GM10266 (cell line): Measurements from ENCODE around the gene FBN1.

Experiments used
- DNase-seq: peaks from one replicate; pipeline ENCODE4 v3.0.0; 2012; ENCODE audit errors: extremely low spot score
- CTCF ChIP-seq: IDR thresholded peaks from 2 replicates; pipeline ENCODE4 v1.5.1; 2012; ENCODE audit warnings: mild to moderate bottlenecking, low read depth; ENCODE audit not compliant: control insufficient read depth, insufficient read depth; ENCODE audit errors: missing control alignments

Gene FBN1

DNA sequence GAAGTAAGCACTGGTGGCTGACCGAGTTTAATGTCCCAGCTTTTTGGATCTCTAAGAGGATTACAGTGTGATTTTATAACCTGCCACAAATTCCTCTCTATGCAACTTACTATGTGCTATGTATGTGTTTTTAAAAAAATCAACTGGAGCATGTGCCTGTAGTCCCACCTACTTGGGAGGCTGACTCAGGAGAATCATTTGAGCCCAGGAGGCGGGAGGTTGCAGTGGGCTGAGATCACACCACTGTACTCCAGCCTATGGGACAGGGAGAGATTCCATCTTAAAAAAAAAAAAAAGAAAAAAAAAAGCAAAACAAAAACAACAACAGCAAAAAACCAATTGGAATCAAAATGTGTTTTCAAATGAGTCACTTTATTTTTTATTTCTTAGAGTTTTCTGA lies 284.7 kb downstream of the FBN1 start:
- no peak for DNase-seq
- TF ChIP-seq CTCF = no peak
